Activated CD4-positive, alpha-beta memory T cell treated with anti-CD3 and anti-CD28 coated beads, Interleukin-2, amount 10 ng/mL, durations not matched to agents 7 days and 5 days (primary cell): ENCODE results near the gene POU3F3. TPM values are rescaled to one million over a fixed set of nuclear protein-coding genes. Genes with fewer than 3 reads are reported as not detected.
A peak's percentile ranks its signal among the peaks of the same experiment; 100 is the strongest.

ENCODE experiments used
- CTCF ChIA-PET: fragments of 350-600 bp; sonication (Branson Sonifier 250); formaldehyde crosslinking; loops from one replicate; lab custom pipeline; 2021; ENCODE audit warnings: antibody characterized with exemption, inconsistent platforms; lab: Charles Lee
- POLR2A ChIA-PET: fragments of 350-600 bp; sonication (Branson Sonifier 250); formaldehyde crosslinking; loops from one replicate; lab custom pipeline; 2021; ENCODE audit warnings: antibody characterized with exemption; lab: Charles Lee
- DNase-seq: peaks from one replicate; pipeline ENCODE4 v3.0.0-alpha.2; 2020
- H3K27ac Mint-ChIP-seq: one replicate; pipeline ENCODE4 v1.8.0; 2021; ENCODE audit warnings: mild to moderate bottlenecking, mixed read lengths
- H3K27me3 Mint-ChIP-seq: one replicate; pipeline ENCODE4 v1.8.0; 2021; ENCODE audit warnings: mixed read lengths
- H3K36me3 Mint-ChIP-seq: one replicate; pipeline ENCODE4 v1.8.0; 2021; ENCODE audit warnings: low read depth, mixed read lengths
- H3K4me1 Mint-ChIP-seq: one replicate; pipeline ENCODE4 v1.8.0; 2021; ENCODE audit warnings: mixed read lengths
- H3K4me3 Mint-ChIP-seq: one replicate; pipeline ENCODE4 v1.8.0; 2021; ENCODE audit warnings: mild to moderate bottlenecking, mixed read lengths
- H3K9me3 Mint-ChIP-seq: one replicate; pipeline ENCODE4 v1.8.0; 2021; ENCODE audit warnings: mixed read lengths
- total RNA-seq, 2 experiments: library from RNA; stranded (reverse); gene quantifications; one replicate each; pipeline ENCODE4 v1.2.3, GENCODE V29; 2021

Gene POU3F3
- total RNA-seq, 2 experiments from 2014 or later, result not detected

DNA sequence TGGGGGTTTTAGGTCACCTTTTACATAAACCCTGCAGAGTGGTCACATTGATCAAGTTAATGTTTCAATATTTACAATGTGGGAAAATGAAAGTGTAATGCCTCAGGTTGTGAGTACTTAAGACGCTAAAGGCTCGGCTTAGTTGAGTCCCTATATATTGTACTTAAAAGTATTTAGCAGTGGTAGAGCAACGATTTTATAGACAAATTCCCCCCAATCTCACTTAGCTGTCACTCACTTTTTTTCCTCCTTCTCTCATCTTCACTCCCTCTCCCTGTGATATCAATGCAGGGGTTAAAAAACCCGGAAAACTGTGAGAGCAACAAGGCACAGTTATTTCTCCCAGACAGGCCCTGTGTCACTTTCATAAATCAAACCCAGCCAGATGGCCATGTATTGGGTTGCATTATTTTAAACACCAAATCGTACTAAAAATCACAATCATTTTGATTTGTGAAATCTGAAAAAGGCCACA lies 5.4 kb downstream of the POU3F3 start:
- Mint-ChIP-seq H3K36me3 (peaks cover 8% of the 10 kb centered on the region), H3K9me3 (no peaks in the 10 kb centered on the region), H3K27me3 (peaks cover 75% of the 10 kb centered on the region), H3K4me3 (no peak overlapping the region), H3K4me1 (peaks cover 15% of the 10 kb centered on the region), H3K27ac (no peak overlapping the region)
- no peak for DNase-seq
- ChIA-PET CTCF (interaction anchor here (1.7 kb wide), 1 partner anchor 13 kb away, joined by 5 read pairs; no protein-coding TSS in a partner anchor), POLR2A (interaction anchor here (0.9 kb wide), 1 partner anchor 9 kb away, joined by 3 read pairs; no protein-coding TSS in a partner anchor)

DNA sequence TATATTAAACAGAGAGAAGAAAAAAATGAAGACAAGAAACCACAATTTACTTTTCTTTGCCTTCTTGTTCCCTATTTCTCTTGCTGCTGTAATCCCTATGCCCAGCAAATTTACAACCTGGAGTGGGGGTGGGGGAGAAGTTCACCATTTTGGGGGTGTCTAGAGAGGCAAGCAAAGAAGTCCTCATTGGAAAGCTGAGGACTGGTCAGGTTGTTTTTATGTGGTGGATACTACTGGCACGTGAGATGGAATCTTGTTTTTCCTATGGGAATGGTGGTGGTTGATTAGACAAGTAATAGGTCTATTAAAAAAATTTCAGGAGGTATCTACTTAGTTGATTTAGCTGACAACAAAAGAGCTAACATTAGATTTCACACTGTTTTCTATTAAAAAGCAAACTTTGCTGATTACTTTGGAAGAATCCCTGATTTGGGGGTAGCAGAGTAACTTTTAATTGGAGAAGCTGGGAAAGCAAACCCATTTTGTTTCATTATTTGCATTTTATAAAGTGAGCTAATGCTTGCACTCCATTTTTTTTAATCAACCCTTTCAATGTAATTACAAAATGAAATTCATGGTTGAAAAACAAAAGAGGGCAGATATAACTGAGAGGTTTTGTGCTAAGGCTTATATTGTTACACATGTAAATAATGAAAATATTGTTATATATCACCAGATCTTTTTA lies 6.0 kb downstream of the POU3F3 start:
- Mint-ChIP-seq H3K27me3 (peaks cover 75% of the 10 kb centered on the region), H3K4me3 (no peak overlapping the region), H3K36me3 (peaks cover 3% of the 10 kb centered on the region), H3K4me1 (peaks cover 10% of the 10 kb centered on the region), H3K27ac (no peak overlapping the region), H3K9me3 (no peaks in the 10 kb centered on the region)
- POLR2A ChIA-PET, result interaction anchor here (0.9 kb wide), 1 partner anchor 10 kb away, joined by 3 read pairs; no protein-coding TSS in a partner anchor
- CTCF ChIA-PET, result interaction anchor here (1.7 kb wide), 1 partner anchor 13 kb away, joined by 5 read pairs; no protein-coding TSS in a partner anchor
- DNase-seq, result no peak

GRCh38 chr2:104860451-104860790 lies 6.5 kb downstream of the POU3F3 start:
- no peak for DNase-seq
- no peak overlapping the region for H3K4me3 Mint-ChIP-seq
- H3K36me3 Mint-ChIP-seq, result peaks cover 3% of the 10 kb centered on the region
- ChIA-PET CTCF (interaction anchor here (1.7 to 2.8 kb wide), 2 partner anchors 11 to 14 kb away, joined by 5 to 14 read pairs; no protein-coding TSS in a partner anchor), POLR2A (no interaction called here)
- peaks cover 80% of the 10 kb centered on the region for H3K27me3 Mint-ChIP-seq
- no peaks in the 10 kb centered on the region for H3K9me3 Mint-ChIP-seq
- peaks cover 10% of the 10 kb centered on the region for H3K4me1 Mint-ChIP-seq
- H3K27ac Mint-ChIP-seq, result no peak overlapping the region

GRCh38 chr2:104861351-104862057 lies 7.6 kb downstream of the POU3F3 start:
- Mint-ChIP-seq H3K9me3 (no peaks in the 10 kb centered on the region), H3K27ac (no peak overlapping the region), H3K36me3 (peaks cover 3% of the 10 kb centered on the region), H3K27me3 (peaks cover 88% of the 10 kb centered on the region), H3K4me1 (peaks cover 8% of the 10 kb centered on the region), H3K4me3 (no peak overlapping the region)
- DNase-seq, result no peak
- ChIA-PET CTCF (interaction anchor here (2.8 kb wide), 1 partner anchor 12 kb away, joined by 14 read pairs; no protein-coding TSS in a partner anchor), POLR2A (no interaction called here)

- CTCF ChIA-PET, result interaction anchor here (2.8 kb wide), 1 partner anchor 12 kb away, joined by 14 read pairs; no protein-coding TSS in a partner anchor
Measured at GRCh38 chr2:104862058-104862941, 8.4 kb downstream of the POU3F3 start.

DNA sequence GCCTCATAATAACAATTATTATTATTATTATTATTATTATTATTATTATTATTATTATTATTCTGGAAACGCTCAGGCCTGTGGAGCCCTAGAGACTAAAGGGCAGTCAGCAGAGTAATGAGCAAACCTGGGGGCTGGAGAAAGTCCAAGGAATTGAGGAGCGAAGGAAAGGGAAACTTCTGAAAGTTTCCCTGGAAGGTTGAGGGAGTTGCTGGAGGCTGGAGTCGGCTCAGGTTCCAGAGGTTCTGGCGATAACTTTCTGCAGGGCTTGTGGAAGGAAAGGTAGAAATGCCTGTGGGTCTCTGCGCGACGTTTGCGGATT lies 9.2 kb downstream of the POU3F3 start:
- CTCF ChIA-PET, result interaction anchor here (2.8 kb wide), 1 partner anchor 13 kb away, joined by 14 read pairs; no protein-coding TSS in a partner anchor
- POLR2A ChIA-PET, result no interaction called here
- DNase-seq, result no peak
- Mint-ChIP-seq H3K9me3 (no peaks in the 10 kb centered on the region), H3K27me3 (peaks cover 86% of the 10 kb centered on the region), H3K36me3 (peaks cover 3% of the 10 kb centered on the region), H3K4me3 (no peak overlapping the region), H3K27ac (no peak overlapping the region), H3K4me1 (peaks cover 1% of the 10 kb centered on the region)

More at GRCh38 chr2:104862058-104862941, 8.4 kb downstream of the POU3F3 start:
- POLR2A ChIA-PET, result no interaction called here
- H3K4me1 Mint-ChIP-seq, result peaks cover 5% of the 10 kb centered on the region
- H3K9me3 Mint-ChIP-seq, result no peaks in the 10 kb centered on the region
- peaks cover 88% of the 10 kb centered on the region for H3K27me3 Mint-ChIP-seq
- H3K4me3 Mint-ChIP-seq, result no peak overlapping the region
- peak overlapping the region; percentile 40 for H3K27ac Mint-ChIP-seq
- no peak for DNase-seq
- H3K36me3 Mint-ChIP-seq, result peaks cover 3% of the 10 kb centered on the region

DNA sequence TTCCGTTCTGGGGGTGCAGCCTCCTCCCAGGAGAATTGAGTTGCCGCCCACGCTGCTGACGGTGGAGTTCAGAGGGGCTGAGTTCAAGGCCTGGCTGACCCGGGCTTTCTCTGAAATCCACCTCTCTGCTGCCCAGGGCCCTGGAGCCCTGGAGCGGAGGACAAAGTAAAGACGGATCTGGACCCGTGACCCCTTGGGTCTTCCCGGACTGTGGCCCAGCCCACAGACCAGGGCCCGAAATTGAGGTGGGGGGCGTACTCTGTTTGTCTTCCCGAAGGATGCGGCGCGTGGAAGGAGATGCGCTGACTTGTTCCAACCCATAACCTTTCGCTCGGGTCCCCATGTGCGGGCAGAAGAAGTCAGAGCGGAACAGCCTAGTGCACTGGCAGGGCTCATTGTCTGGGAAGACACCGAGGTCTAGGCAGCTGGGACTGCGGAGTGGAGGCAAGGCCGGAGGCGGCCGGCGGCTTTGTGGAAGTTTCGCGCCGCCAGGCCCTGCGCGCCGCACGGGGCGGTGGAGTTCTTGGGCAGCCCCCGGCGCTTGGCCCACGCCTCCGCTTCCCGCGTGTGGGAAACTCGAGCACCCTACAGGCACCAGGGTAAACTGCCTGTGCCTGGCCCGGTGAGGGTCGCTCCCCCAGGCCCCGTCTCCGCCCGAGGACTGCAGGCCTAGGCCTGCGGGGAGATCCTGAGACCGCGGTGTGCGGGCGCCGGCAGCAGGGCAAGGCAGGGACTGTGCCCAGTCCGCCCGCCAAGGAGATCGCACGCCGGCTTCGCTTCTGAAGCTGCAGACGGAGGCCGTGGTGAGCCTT lies 9.8 kb downstream of the POU3F3 start:
- Mint-ChIP-seq H3K36me3 (peaks cover 3% of the 10 kb centered on the region), H3K27ac (no peak overlapping the region), H3K4me1 (no peaks in the 10 kb centered on the region), H3K27me3 (peaks cover 85% of the 10 kb centered on the region), H3K9me3 (no peaks in the 10 kb centered on the region), H3K4me3 (no peak overlapping the region)
- DNase-seq, result no peak
- ChIA-PET POLR2A (no interaction called here), CTCF (no interaction called here)

GRCh38 chr2:104864280-104865095 lies 10.6 kb downstream of the POU3F3 start:
- Mint-ChIP-seq H3K27me3 (peaks cover 86% of the 10 kb centered on the region), H3K4me1 (no peaks in the 10 kb centered on the region), H3K36me3 (peaks cover 3% of the 10 kb centered on the region), H3K9me3 (no peaks in the 10 kb centered on the region), H3K27ac (no peak overlapping the region), H3K4me3 (no peak overlapping the region)
- DNase-seq, result no peak
- POLR2A ChIA-PET, result no interaction called here
- CTCF ChIA-PET, result interaction anchor here (1.0 kb wide), 1 partner anchor 15 kb away, joined by 4 read pairs; no protein-coding TSS in a partner anchor

GRCh38 chr2:104865096-104865470 lies 11.2 kb downstream of the POU3F3 start:
- H3K4me1 Mint-ChIP-seq, result no peaks in the 10 kb centered on the region
- H3K4me3 Mint-ChIP-seq, result no peak overlapping the region
- DNase-seq, result no peak
- peaks cover 3% of the 10 kb centered on the region for H3K36me3 Mint-ChIP-seq
- H3K27me3 Mint-ChIP-seq, result peaks cover 82% of the 10 kb centered on the region
- no peak overlapping the region for H3K27ac Mint-ChIP-seq
- ChIA-PET POLR2A (no interaction called here), CTCF (interaction anchor here (1.0 kb wide), 1 partner anchor 16 kb away, joined by 4 read pairs; no protein-coding TSS in a partner anchor)
- no peaks in the 10 kb centered on the region for H3K9me3 Mint-ChIP-seq

GRCh38 chr2:104866122-104866864 lies 12.4 kb downstream of the POU3F3 start:
- ChIA-PET CTCF (interaction anchor here (1.1 to 1.3 kb wide), 2 partner anchors 11 to 17 kb away, joined by 3 to 4 read pairs; no protein-coding TSS in a partner anchor), POLR2A (no interaction called here)
- H3K27me3 Mint-ChIP-seq, result peaks cover 85% of the 10 kb centered on the region
- H3K27ac Mint-ChIP-seq, result no peak overlapping the region
- H3K9me3 Mint-ChIP-seq, result no peaks in the 10 kb centered on the region
- peaks cover 3% of the 10 kb centered on the region for H3K36me3 Mint-ChIP-seq
- H3K4me1 Mint-ChIP-seq, result no peaks in the 10 kb centered on the region
- H3K4me3 Mint-ChIP-seq, result no peak overlapping the region
- no peak for DNase-seq
